ENCODE results near the gene SEMA4A.

The SEMA4A gene

GRCh38 chr1:156128654-156129597, 24.5 kb upstream of the SEMA4A start:
- DNase-seq (ENCODE audit: low spot score), result no peak
- in situ Hi-C loops (cut with MboI; ENCODE audit: low sequenced_read_pairs, unreplicated experiment), result no loop called here
- TF ChIP-seq, protein P1, sequence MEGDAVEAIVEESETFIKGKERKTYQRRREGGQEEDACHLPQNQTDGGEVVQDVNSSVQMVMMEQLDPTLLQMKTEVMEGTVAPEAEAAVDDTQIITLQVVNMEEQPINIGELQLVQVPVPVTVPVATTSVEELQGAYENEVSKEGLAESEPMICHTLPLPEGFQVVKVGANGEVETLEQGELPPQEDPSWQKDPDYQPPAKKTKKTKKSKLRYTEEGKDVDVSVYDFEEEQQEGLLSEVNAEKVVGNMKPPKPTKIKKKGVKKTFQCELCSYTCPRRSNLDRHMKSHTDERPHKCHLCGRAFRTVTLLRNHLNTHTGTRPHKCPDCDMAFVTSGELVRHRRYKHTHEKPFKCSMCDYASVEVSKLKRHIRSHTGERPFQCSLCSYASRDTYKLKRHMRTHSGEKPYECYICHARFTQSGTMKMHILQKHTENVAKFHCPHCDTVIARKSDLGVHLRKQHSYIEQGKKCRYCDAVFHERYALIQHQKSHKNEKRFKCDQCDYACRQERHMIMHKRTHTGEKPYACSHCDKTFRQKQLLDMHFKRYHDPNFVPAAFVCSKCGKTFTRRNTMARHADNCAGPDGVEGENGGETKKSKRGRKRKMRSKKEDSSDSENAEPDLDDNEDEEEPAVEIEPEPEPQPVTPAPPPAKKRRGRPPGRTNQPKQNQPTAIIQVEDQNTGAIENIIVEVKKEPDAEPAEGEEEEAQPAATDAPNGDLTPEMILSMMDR (IDR thresholded peaks at IDR 0.05; ENCODE audit: borderline replicate concordance, control extremely low read depth, extremely low read depth, insufficient read depth, missing control alignments), result no peak

- peak; percentile 80 for DNase-seq (ENCODE audit: low spot score)
- in situ Hi-C loops (cut with MboI; ENCODE audit: low sequenced_read_pairs, unreplicated experiment), result loop anchor here (5.0 kb wide), 1 partner anchor 38 kb away; no protein-coding TSS in a partner anchor
- TF ChIP-seq, protein P1 (IDR thresholded peaks at IDR 0.05; ENCODE audit: borderline replicate concordance, control extremely low read depth, extremely low read depth, insufficient read depth, missing control alignments), result peak; percentile 98
These were observed 23.5 kb upstream of the SEMA4A start for GRCh38 chr1:156129687-156130577.

- in situ Hi-C loops (cut with MboI; ENCODE audit: low sequenced_read_pairs, unreplicated experiment), result loop anchor here (5.0 kb wide), 1 partner anchor 38 kb away; no protein-coding TSS in a partner anchor
- TF ChIP-seq, protein P1 (IDR thresholded peaks at IDR 0.05; ENCODE audit: borderline replicate concordance, control extremely low read depth, extremely low read depth, insufficient read depth, missing control alignments), result no peak
- DNase-seq (ENCODE audit: low spot score), result no peak
These were observed 22.8 kb upstream of the SEMA4A start for GRCh38 chr1:156130578-156130942.

GRCh38 chr1:156134716-156135435, 18.5 kb upstream of the SEMA4A start:
- TF ChIP-seq, protein P1 (IDR thresholded peaks at IDR 0.05; ENCODE audit: borderline replicate concordance, control extremely low read depth, extremely low read depth, insufficient read depth, missing control alignments), result no peak
- DNase-seq (ENCODE audit: low spot score), result no peak
- in situ Hi-C loops (cut with MboI; ENCODE audit: low sequenced_read_pairs, unreplicated experiment), result loop anchor here (5.0 kb wide), 1 partner anchor 43 kb away; no protein-coding TSS in a partner anchor

DNA sequence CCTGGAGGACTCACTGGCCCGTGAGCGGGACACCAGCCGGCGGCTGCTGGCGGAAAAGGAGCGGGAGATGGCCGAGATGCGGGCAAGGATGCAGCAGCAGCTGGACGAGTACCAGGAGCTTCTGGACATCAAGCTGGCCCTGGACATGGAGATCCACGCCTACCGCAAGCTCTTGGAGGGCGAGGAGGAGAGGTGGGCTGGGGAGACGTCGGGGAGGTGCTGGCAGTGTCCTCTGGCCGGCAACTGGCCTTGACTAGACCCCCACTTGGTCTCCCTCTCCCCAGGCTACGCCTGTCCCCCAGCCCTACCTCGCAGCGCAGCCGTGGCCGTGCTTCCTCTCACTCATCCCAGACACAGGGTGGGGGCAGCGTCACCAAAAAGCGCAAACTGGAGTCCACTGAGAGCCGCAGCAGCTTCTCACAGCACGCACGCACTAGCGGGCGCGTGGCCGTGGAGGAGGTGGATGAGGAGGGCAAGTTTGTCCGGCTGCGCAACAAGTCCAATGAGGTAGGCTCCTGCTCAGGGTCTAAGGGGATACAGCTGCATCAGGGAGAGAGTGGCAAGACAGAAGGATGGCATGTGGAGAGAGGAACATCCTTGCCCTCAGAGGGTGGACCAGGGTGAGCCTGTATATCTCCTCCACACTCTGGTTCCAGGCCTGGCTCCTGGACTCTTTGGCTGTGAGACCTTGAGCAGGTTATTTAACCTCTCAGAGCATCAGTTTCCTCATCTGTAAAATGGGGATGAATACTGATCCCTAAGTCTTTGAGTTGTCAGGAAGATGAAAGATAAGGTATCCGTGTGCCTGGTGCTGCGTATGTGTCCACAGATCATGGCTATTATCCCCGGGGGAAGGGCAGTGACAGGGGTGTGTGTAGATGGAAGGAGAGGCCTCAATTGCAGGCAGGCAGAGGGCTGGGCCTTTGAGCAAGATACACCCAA, 17.2 kb upstream of the SEMA4A start:
- in situ Hi-C loops (cut with MboI; ENCODE audit: low sequenced_read_pairs, unreplicated experiment), result no loop called here
- TF ChIP-seq, protein P1 (IDR thresholded peaks at IDR 0.05; ENCODE audit: borderline replicate concordance, control extremely low read depth, extremely low read depth, insufficient read depth, missing control alignments), result no peak

More for the DNA sequence above, 17.2 kb upstream of the SEMA4A start:
- DNase-seq (ENCODE audit: low spot score), result no peak

Measured in GM13976 (cell line).